HepG2 (cell line): ENCODE measurements around the gene NOTO. TPM values are rescaled to one million over a fixed set of nuclear protein-coding genes. Genes with fewer than 3 reads are reported as not detected.

Source experiments
- ARID2 ChIP-seq: sonication (generic); formaldehyde crosslinking; IDR thresholded peaks from 2 replicates; pipeline ENCODE4 v1.8.1; 2022; ENCODE audit warnings: mild to moderate bottlenecking, missing genetic modification reagents, borderline replicate concordance
- CEBPZ ChIP-seq: IDR thresholded peaks from 2 replicates; pipeline ENCODE4 v1.6.1; 2012; ENCODE audit warnings: low read length, improper control_type of control experiment
- EEA1 ChIP-seq: sonication (generic); formaldehyde crosslinking; IDR thresholded peaks from 2 replicates; pipeline ENCODE4 v1.5.1; 2020; ENCODE audit warnings: mild to moderate bottlenecking, missing genetic modification reagents, borderline replicate concordance
- ELF1 ChIP-seq: sonication (generic); formaldehyde crosslinking; IDR thresholded peaks from 2 replicates; pipeline ENCODE4 v1.4.0; 2020; ENCODE audit warnings: missing genetic modification reagents
- GATAD2A ChIP-seq: IDR thresholded peaks from 2 replicates; pipeline ENCODE4 v1.6.1; 2016
- GTF2F1 ChIP-seq: fragments of 150-350 bp; IDR thresholded peaks from 2 replicates; pipeline ENCODE4 v1.6.1; 2014; ENCODE audit warnings: low read length
- KDM5B ChIP-seq: sonication (generic); formaldehyde crosslinking; IDR thresholded peaks from 2 replicates; pipeline ENCODE4 v1.4.0; 2020; ENCODE audit warnings: missing genetic modification reagents, mild to moderate bottlenecking, borderline replicate concordance
- KLF6 ChIP-seq: IDR thresholded peaks from 2 replicates; pipeline ENCODE4 v1.8.0; 2016; ENCODE audit warnings: missing biosample characterization, missing genetic modification reagents
- MTA3 ChIP-seq: sonication (generic); formaldehyde crosslinking; IDR thresholded peaks from 2 replicates; pipeline ENCODE4 v1.4.0; 2020; ENCODE audit warnings: missing genetic modification reagents
- MXD4 ChIP-seq: IDR thresholded peaks from 2 replicates; pipeline ENCODE4 v1.6.1; 2016; ENCODE audit warnings: mild to moderate bottlenecking, missing biosample characterization, missing genetic modification reagents
- PRDM10 ChIP-seq: sonication (generic); formaldehyde crosslinking; IDR thresholded peaks from 2 replicates; pipeline ENCODE4 v1.4.0; 2020; ENCODE audit warnings: low read depth, missing genetic modification reagents
- ZBTB2 ChIP-seq: sonication (generic); formaldehyde crosslinking; IDR thresholded peaks from 2 replicates; pipeline ENCODE4 v1.8.0; 2022; ENCODE audit warnings: low read depth, missing genetic modification reagents
- ZNF552 ChIP-seq: sonication (generic); formaldehyde crosslinking; IDR thresholded peaks from 2 replicates; pipeline ENCODE4 v1.9.0; 2022; ENCODE audit warnings: missing genetic modification reagents, mild to moderate bottlenecking, borderline replicate concordance
- ZNF644 ChIP-seq: IDR thresholded peaks from 2 replicates; pipeline ENCODE4 v1.6.1; 2016; ENCODE audit warnings: low read depth
- ZNF740 ChIP-seq: sonication (generic); formaldehyde crosslinking; IDR thresholded peaks from 2 replicates; pipeline ENCODE4 v1.4.0; 2020; ENCODE audit warnings: missing genetic modification reagents
- ZNF75D ChIP-seq: sonication (generic); formaldehyde crosslinking; IDR thresholded peaks from 2 replicates; pipeline ENCODE4 v1.8.1; 2023; ENCODE audit warnings: missing genetic modification reagents, mild to moderate bottlenecking, borderline replicate concordance
- ZNF777 ChIP-seq: sonication (generic); formaldehyde crosslinking; IDR thresholded peaks from 2 replicates; pipeline ENCODE4 v1.4.0; 2020; ENCODE audit warnings: missing genetic modification reagents
- ZSCAN30 ChIP-seq: sonication (generic); formaldehyde crosslinking; IDR thresholded peaks from 2 replicates; pipeline ENCODE4 v1.5.0; 2020; ENCODE audit warnings: mild to moderate bottlenecking, missing genetic modification reagents
- polyA plus RNA-seq, 8 experiments: library from polyadenylated mRNA; depleted of rRNA in 3 of 8; stranded (reverse) in 7 of 8; unstranded in 1 of 8; fragments of >200 nt; fragmentation: Illumina TruSeq in 4 of 8; extraction: Trizol in 4 of 8; gene quantifications; 2 replicates each; pipeline versions ENCODE4 v1.2.1 to v1.2.3, GENCODE V29; 2011 to 2016; ENCODE audit warnings: low read depth in 4 of 8, missing spikeins in 1 of 8, mixed read lengths in 1 of 8; ENCODE audit not compliant: insufficient read depth in 1 of 8
- total RNA-seq, 5 experiments: library from RNA; depleted of rRNA; stranded (reverse); fragments of >200 nt; fragmentation: Illumina TruSeq; extraction: Trizol; gene quantifications; 2 replicates each; pipeline ENCODE4 v1.2.3, GENCODE V29; 2016; ENCODE audit warnings: low read depth in 1 of 5
- TF ChIP-seq, protein P1 (sequence below): sonication (generic); formaldehyde crosslinking; IDR thresholded peaks from 2 replicates; pipeline ENCODE4 v1.5.1; 2020; ENCODE audit warnings: missing genetic modification reagents, mild to moderate bottlenecking, borderline replicate concordance

The NOTO gene
- total and polyA plus RNA-seq, 2 of the 13 experiments (the other 11 are each of a cell fraction or from before 2014, with no cell fraction given): not detected

GRCh38 chr2:73176881-73177644 lies 25.3 kb upstream of the NOTO start (continued):
- TF ChIP-seq CEBPZ: no peak
- no peak for TF ChIP-seq ZSCAN30
- peak; percentile 76 for TF ChIP-seq ZNF740 (CRISPR knock-in tag)
- no peak for TF ChIP-seq ZBTB2 (CRISPR knock-in tag)
- TF ChIP-seq, protein P1, sequence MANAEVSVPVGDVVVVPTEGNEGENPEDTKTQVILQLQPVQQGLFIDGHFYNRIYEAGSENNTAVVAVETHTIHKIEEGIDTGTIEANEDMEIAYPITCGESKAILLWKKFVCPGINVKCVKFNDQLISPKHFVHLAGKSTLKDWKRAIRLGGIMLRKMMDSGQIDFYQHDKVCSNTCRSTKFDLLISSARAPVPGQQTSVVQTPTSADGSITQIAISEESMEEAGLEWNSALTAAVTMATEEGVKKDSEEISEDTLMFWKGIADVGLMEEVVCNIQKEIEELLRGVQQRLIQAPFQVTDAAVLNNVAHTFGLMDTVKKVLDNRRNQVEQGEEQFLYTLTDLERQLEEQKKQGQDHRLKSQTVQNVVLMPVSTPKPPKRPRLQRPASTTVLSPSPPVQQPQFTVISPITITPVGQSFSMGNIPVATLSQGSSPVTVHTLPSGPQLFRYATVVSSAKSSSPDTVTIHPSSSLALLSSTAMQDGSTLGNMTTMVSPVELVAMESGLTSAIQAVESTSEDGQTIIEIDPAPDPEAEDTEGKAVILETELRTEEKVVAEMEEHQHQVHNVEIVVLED (CRISPR knock-in tag): peak; percentile 50; the same call in 1 of the 2 replicates
- TF ChIP-seq KDM5B (CRISPR knock-in tag): peak; percentile 82; the same call in 1 of the 2 replicates
- peak; percentile 76 for TF ChIP-seq ZNF777 (CRISPR knock-in tag)
- TF ChIP-seq ZNF75D (CRISPR knock-in tag): no peak
- TF ChIP-seq ELF1 (CRISPR knock-in tag): peak; percentile 61
- TF ChIP-seq KLF6: no peak
- TF ChIP-seq ARID2 (CRISPR knock-in tag): peak; percentile 49; the same call in 1 of the 2 replicates
- no peak for TF ChIP-seq ZNF644 (CRISPR knock-in tag)
- TF ChIP-seq GTF2F1: no peak
- peak; percentile 66 for TF ChIP-seq GATAD2A (CRISPR knock-in tag)
- TF ChIP-seq ZNF552: 0 out of 2 replicates have a peak, but pooled peaks have one; percentile 71
- TF ChIP-seq PRDM10 (CRISPR knock-in tag): no peak; the same call in 1 of the 2 replicates
- no peak for TF ChIP-seq EEA1 (CRISPR knock-in tag)
- no peak for TF ChIP-seq MTA3
- TF ChIP-seq MXD4 (CRISPR knock-in tag): 0 out of 2 replicates have a peak, but pooled peaks have one; percentile 30
